Endothelial cell of umbilical vein (primary cell): ENCODE data around the gene PLXNB3. TPM values are rescaled to one million over a fixed set of nuclear protein-coding genes. Genes with fewer than 3 reads are reported as not detected.

Experiments used
- BruUV-seq: library from RNA; stranded (reverse); fragments of 400-500 nt; replicated peaks from 2 replicates; lab custom pipeline; 2021; lab: Mats Ljungman, UMichigan
- CTCF ChIA-PET: fragments of 300-600, 350-600 bp; sonication (Branson Sonifier 250); formaldehyde crosslinking; loops from one replicate; lab custom pipeline; 2021; ENCODE audit warnings: antibody characterized with exemption, inconsistent platforms; lab: Charles Lee
- POLR2A ChIA-PET: fragments of 300-600, 350-600 bp; sonication (Branson Sonifier 250); formaldehyde crosslinking; loops from one replicate; lab custom pipeline; 2021; ENCODE audit warnings: antibody characterized with exemption, inconsistent platforms; lab: Charles Lee
- DNase-seq: peaks from one replicate; pipeline ENCODE4 v3.0.0-alpha.2; 2011; ENCODE audit warnings: low read depth, low spot score
- FAIRE-seq: peaks from 2 replicates; lab custom pipeline; 2011; peaks lifted over from hg19 to GRCh38; lab: Jason Lieb, UNC
- H2AFZ ChIP-seq: 2 replicates; pipeline ENCODE4 v1.6.0; 2012; ENCODE audit warnings: low read depth, low read length, control low read depth, inconsistent platforms
- H3K27ac ChIP-seq: 2 replicates; pipeline ENCODE4 v1.5.1; 2011; ENCODE audit warnings: low read depth, mild to moderate bottlenecking, control low read depth, low read length, moderate library complexity; ENCODE audit not compliant: insufficient read depth
- H3K27me3 ChIP-seq, 2 experiments: 2 replicates each; pipeline versions ENCODE4 v1.6.0 to v1.6.1; 2011; ENCODE audit warnings: low read length in 2 of 2, mixed read lengths in 1 of 2; ENCODE audit not compliant: control insufficient read depth in 2 of 2, insufficient read depth in 2 of 2
- H3K36me3 ChIP-seq, 2 experiments: 2 replicates in 1 of 2; 3 replicates in 1 of 2; pipeline ENCODE4 v1.5.1; 2011; ENCODE audit warnings: low read length in 2 of 2, mild to moderate bottlenecking in 1 of 2, moderate library complexity in 1 of 2; ENCODE audit not compliant: control insufficient read depth in 2 of 2, insufficient read depth in 2 of 2; ENCODE audit errors: extremely low read depth in 1 of 2
- H3K4me1 ChIP-seq: 3 replicates; pipeline ENCODE4 v1.5.1; 2011; ENCODE audit warnings: mild to moderate bottlenecking, low read length; ENCODE audit not compliant: control insufficient read depth, insufficient read depth; ENCODE audit errors: extremely low read depth
- H3K4me2 ChIP-seq: 2 replicates; pipeline ENCODE4 v1.6.1; 2011; ENCODE audit warnings: low read length, control low read depth, mixed read lengths; ENCODE audit not compliant: insufficient read depth
- H3K4me3 ChIP-seq, 3 experiments: fragments of 200-600 bp in 1 of 3; sonication (generic), shearing (Covaris generic) in 1 of 3; replicated peaks in 1 of 3; 2 replicates each; pipeline ENCODE4 v1.5.1; 2011 to 2016; ENCODE audit warnings: control low read depth in 3 of 3, low read length in 3 of 3, mild to moderate bottlenecking in 2 of 3, inconsistent platforms in 1 of 3, low read depth in 1 of 3, moderate library complexity in 1 of 3; ENCODE audit not compliant: insufficient read depth in 1 of 3
- H3K79me2 ChIP-seq: 2 replicates; pipeline ENCODE4 v1.6.0; 2012; ENCODE audit warnings: low read length, inconsistent platforms; ENCODE audit not compliant: control insufficient read depth, insufficient read depth
- H3K9ac ChIP-seq: replicated peaks from 2 replicates; pipeline ENCODE3; 2011; ENCODE audit warnings: low read length, control low read depth; ENCODE audit not compliant: insufficient read depth; ENCODE audit errors: extremely low read depth
- H3K9me1 ChIP-seq: replicated peaks from 3 replicates; pipeline ENCODE4 v1.6.0; 2011; ENCODE audit warnings: mild to moderate bottlenecking, low read length; ENCODE audit not compliant: control insufficient read depth, insufficient read depth; ENCODE audit errors: extremely low read depth
- H3K9me3 ChIP-seq: replicated peaks from 2 replicates; pipeline ENCODE4 v1.5.1; 2012; ENCODE audit warnings: low read length, inconsistent platforms; ENCODE audit not compliant: control insufficient read depth, insufficient read depth
- H4K20me1 ChIP-seq: replicated peaks from 2 replicates; pipeline ENCODE3; 2011; ENCODE audit warnings: mild to moderate bottlenecking, low read length; ENCODE audit not compliant: control insufficient read depth, insufficient read depth; ENCODE audit errors: extremely low read depth
- CTCF ChIP-seq, 2 donors: IDR thresholded peaks; 1 replicate in 1 of 2; 2 replicates in 1 of 2; pipeline ENCODE4 v1.5.1; 2011; ENCODE audit warnings: low read length in 2 of 2, mild to moderate bottlenecking in 2 of 2, moderate library complexity in 2 of 2, control low read depth in 1 of 2, inconsistent platforms in 1 of 2, low read depth in 1 of 2; ENCODE audit not compliant: insufficient read depth in 1 of 2; ENCODE audit errors: extremely low read depth in 1 of 2
- EZH2 ChIP-seq: IDR thresholded peaks from 2 replicates; pipeline ENCODE4 v1.6.1; 2012; ENCODE audit warnings: borderline replicate concordance, low read depth, mild to moderate bottlenecking, moderate library complexity, low read length, inconsistent platforms; ENCODE audit not compliant: severe bottlenecking
- FOS ChIP-seq: IDR thresholded peaks from 2 replicates; pipeline ENCODE4 v1.6.1; 2011; ENCODE audit warnings: mild to moderate bottlenecking, low read length, moderate library complexity, borderline replicate concordance; ENCODE audit not compliant: insufficient read depth
- GATA2 ChIP-seq: IDR thresholded peaks from 2 replicates; pipeline ENCODE4 v1.7.0; 2011; ENCODE audit warnings: low read depth, mild to moderate bottlenecking, moderate library complexity, mixed read lengths, low read length; ENCODE audit not compliant: insufficient read length, insufficient read depth
- JUN ChIP-seq: IDR thresholded peaks from 2 replicates; pipeline ENCODE4 v1.6.1; 2011; ENCODE audit warnings: borderline replicate concordance, low read depth; ENCODE audit not compliant: insufficient read length, insufficient read depth
- MAX ChIP-seq: IDR thresholded peaks from 2 replicates; pipeline ENCODE4 v1.6.1; 2011; ENCODE audit not compliant: insufficient read depth, insufficient read length
- MYC ChIP-seq: IDR thresholded peaks from one replicate; pipeline ENCODE4 v1.6.1; 2011; ENCODE audit warnings: mild to moderate bottlenecking, low read depth, low read length
- POLR2A ChIP-seq: IDR thresholded peaks from 2 replicates; pipeline ENCODE4 v1.6.1; 2012; ENCODE audit warnings: low read depth, mild to moderate bottlenecking, control low read depth, low read length
- POLR2AphosphoS5 ChIP-seq: IDR thresholded peaks from 2 replicates; pipeline ENCODE4 v1.6.1; 2012; ENCODE audit warnings: low read depth, mild to moderate bottlenecking, control low read depth, low read length, moderate library complexity; ENCODE audit not compliant: insufficient read depth
- dilution Hi-C: fragments of 300-500 bp; cut with MboI; formaldehyde crosslinking; loops from one replicate; pipeline ENCODE4 v1.15.0; 2019; ENCODE audit warnings: low sequenced_read_pairs; ENCODE audit not compliant: extremely low pct_ligation_motif_present
- intact Hi-C: fragments of 100-400 bp; cut with micrococcal nuclease; formaldehyde crosslinking; loops from one replicate; pipeline ENCODE4 v1.10.0; 2022
- polyA plus RNA-seq, 4 experiments: library from polyadenylated mRNA; depleted of rRNA in 3 of 4; stranded (reverse) in 3 of 4; unstranded in 1 of 4; fragments of >200 nt; gene quantifications; 2 replicates each; pipeline versions ENCODE4 v1.2.1 to v1.2.3, GENCODE V29; 2011 to 2012; ENCODE audit warnings: missing spikeins in 1 of 4
- total RNA-seq: library from RNA; stranded (reverse); gene quantifications from 2 replicates; pipeline ENCODE4 v1.2.3, GENCODE V29; 2021

The PLXNB3 gene
- total and polyA plus RNA-seq, 2 donors (not counting 3 experiments of a cell fraction or from before 2014, with no cell fraction given), result 19.0 to 31.4 TPM

- Histone ChIP-seq H2AFZ (no peak overlapping the region), H3K4me1 (peaks cover 9% of the 10 kb centered on the region), H3K9me3 (no peaks in the 10 kb centered on the region), H3K36me3 (peaks cover 0 to 16% of the 10 kb centered on the region in 2 experiments), H4K20me1 (no peaks in the 10 kb centered on the region), H3K9ac (no peak overlapping the region), H3K4me3 (no peak overlapping the region), H3K4me2 (no peak overlapping the region), H3K9me1 (no peaks in the 10 kb centered on the region), H3K79me2 (peaks cover 24% of the 10 kb centered on the region), H3K27me3 (no peaks in the 10 kb centered on the region), H3K27ac (no peak overlapping the region)
- ChIA-PET CTCF (no interaction called here), POLR2A (no interaction called here)
- BruUV-seq, result no TSS peak
- intact Hi-C loops, result loop anchor here (10.0 kb wide), 1 partner anchor 75 kb away; no protein-coding TSS in a partner anchor
- DNase-seq, result no peak
- no peak for TF ChIP-seq FOS
- no peak for TF ChIP-seq POLR2AphosphoS5
- no peak for TF ChIP-seq EZH2
- no peak for TF ChIP-seq MYC
- no peak for TF ChIP-seq MAX
- no peak for TF ChIP-seq POLR2A
- no peak for TF ChIP-seq CTCF (IDR thresholded peaks at IDR 0.05; ENCODE audit: extremely low read depth in 1 of 2, insufficient read depth in 1 of 2, low read depth in 1 of 2, low read length in 2 of 2)
- no peak for TF ChIP-seq JUN
- TF ChIP-seq GATA2, result no peak
- dilution Hi-C loops, result no loop called here
- no peak for FAIRE-seq
Observed at GRCh38 chrX:153799326-153799725, 35.3 kb downstream of the PLXNB3 start.
